Measurements from ENCODE around the gene SRP9. TPM values are rescaled to one million over a fixed set of nuclear protein-coding genes. Genes with fewer than 3 reads are reported as not detected.
"Not testable (repeated sequence)": the region's sequence is repeated elsewhere in the genome, so short reads cannot be mapped to it uniquely, and the experiment has no call there.

The SRP9 gene
- polyA plus RNA-seq, 1 donor = 168 TPM

GRCh38 chr1:225774281-225775147, 3.1 kb upstream of the SRP9 start:
- DNase-seq (ENCODE audit: low read depth) = no peak

DNA sequence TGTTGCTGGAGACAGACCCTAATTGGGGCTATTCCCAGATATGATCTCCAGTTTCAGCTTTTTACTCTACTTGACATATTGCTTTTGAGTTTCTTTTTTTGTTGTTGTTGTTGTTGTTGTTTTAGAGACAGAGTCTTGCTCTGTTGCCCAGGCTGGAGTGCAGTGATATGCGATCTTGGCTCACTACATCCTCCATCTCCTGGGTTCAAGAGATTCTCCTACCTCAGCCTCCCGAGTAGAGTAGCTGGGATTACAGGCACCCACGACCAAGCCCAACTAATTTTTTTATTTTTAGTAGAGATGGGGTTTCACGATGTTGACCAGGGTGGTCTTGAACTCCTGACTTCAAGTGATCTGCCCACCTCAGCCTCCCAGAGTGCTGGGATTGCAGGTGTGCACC, 1.3 kb upstream of the SRP9 start:
- no peak for DNase-seq (ENCODE audit: low read depth)

DNA sequence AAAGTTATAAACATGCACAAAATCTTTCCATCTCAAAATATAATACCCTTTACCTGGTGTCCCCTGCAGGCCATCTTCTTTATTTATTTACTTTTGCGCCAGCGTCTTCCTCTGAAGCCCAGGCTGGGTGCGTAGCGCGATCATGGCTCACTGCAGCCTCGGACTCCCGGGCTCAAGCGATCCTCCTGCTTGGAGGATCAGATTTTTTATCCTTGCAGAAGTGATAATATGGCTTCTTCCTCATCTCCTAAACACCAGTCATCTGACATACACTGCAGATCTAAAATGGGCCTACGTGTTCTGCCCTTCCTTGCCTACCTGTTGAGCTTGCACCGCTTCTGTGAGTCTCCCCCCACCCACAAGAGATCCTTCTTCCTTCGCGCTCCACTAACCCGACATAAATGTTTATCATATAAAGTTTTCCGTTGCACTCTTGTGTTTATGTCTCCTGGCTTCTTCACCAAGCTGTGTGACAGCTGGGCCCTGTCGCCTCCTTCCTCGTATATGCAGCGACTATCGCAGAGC, 506 bp upstream of the SRP9 start:
- DNase-seq (ENCODE audit: low read depth) = no peak

DNA sequence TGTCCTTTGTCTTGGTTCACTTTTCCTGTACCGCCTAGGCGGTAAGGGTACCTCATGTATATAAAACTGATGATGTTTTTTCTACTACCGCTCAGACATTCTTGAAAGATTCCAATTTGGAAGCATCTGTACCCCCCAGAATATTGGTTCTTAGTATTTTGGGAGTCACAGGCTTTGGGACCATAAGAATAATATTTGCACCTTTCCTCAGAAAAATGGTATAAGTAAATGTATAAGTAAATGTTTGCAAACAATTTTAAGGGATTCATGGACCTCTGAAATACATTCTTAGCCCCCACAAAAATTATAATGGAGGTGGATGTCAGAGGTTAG, 677 bp downstream of the SRP9 start:
- no peak for DNase-seq (ENCODE audit: low read depth)

DNA sequence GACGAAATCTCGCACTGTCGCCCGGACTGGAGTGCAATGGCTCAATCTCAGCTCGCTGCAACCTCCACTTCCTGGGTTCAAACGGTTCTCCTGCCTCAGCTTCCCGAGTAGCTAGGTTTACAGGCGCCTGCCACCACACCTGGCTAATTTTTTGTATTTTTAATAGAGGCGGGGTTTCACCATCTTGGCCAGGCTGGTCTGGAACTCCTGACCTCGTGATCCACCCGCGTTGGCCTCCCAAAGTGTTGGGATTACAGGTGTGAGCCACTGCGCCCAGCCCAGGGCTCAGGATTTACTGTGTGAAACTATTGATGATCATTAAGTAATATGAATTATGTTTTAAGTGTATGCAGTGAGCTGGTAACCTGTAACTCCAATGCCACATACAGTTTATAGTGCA, 1.5 kb downstream of the SRP9 start:
- DNase-seq (ENCODE audit: low read depth) = not testable (repeated sequence)

DNA sequence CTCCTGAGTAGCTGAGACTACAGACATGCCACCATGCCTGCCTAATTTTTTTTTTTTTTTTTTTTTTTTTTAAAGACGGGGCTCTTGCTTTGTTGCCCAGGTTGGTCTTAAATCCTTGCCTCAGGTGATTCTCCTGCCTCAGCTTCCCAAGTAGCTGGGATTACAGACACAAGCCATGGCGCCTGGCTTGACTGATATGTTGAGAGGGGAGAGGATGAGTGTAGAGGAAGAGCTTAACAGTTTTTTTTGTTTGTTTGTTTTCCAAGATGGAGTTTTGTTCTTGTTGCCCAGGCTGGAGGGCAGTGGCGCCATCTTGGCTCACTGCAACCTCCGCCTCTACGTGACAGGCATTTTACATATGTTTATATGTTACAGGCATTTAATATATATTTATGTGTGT, 2.5 kb downstream of the SRP9 start:
- DNase-seq (ENCODE audit: low read depth) = no peak

- DNase-seq (ENCODE audit: low read depth) = no peak
Measured at GRCh38 chr1:225780630-225781029, 3.0 kb downstream of the SRP9 start.

DNA sequence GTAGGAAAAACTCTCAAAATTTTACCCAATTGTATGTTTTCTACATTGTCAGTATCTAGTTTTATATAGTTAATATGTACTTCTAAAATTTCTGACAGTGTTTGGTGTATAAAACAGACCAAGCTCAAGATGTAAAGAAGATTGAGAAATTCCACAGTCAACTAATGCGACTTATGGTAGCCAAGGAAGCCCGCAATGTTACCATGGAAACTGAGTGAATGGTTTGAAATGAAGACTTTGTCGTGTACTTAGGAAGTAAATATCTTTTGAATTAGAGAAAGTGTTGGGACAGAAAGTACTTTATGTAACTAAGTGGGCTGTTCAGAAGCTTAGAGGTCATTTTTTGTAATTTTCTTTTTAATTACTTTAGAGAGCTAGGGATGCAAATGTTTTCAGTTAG, 11.5 kb downstream of the SRP9 start:
- DNase-seq (ENCODE audit: low read depth) = not testable (repeated sequence)

DNA sequence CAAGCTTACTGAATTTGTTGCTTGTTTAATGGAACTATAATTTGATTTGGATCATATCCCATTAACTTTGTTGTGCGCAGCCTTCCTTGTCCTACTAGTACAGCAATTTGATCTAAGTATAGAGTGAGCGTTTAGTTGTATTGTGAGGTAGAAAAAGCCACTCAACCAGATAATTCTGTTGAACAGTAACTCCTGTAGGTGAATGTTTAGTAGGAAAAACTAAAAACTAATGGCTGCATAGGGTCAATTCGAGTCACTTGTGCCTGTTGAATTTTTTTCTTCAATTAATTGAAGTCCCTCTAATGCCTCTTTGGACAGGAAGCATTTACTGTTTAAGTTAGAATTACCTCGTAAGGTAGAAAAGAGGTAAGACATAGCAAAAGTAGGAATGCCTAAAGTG, 17.3 kb downstream of the SRP9 start:
- DNase-seq (ENCODE audit: low read depth) = no peak

- not testable (repeated sequence) for DNase-seq (ENCODE audit: low read depth)
Measured at GRCh38 chr1:225796097-225796496, 18.5 kb downstream of the SRP9 start.

GRCh38 chr1:225801146-225801545, 23.5 kb downstream of the SRP9 start:
- DNase-seq (ENCODE audit: low read depth) = not testable (repeated sequence)

GRCh38 chr1:225806249-225806648, 28.6 kb downstream of the SRP9 start:
- no peak for DNase-seq (ENCODE audit: low read depth)

DNA sequence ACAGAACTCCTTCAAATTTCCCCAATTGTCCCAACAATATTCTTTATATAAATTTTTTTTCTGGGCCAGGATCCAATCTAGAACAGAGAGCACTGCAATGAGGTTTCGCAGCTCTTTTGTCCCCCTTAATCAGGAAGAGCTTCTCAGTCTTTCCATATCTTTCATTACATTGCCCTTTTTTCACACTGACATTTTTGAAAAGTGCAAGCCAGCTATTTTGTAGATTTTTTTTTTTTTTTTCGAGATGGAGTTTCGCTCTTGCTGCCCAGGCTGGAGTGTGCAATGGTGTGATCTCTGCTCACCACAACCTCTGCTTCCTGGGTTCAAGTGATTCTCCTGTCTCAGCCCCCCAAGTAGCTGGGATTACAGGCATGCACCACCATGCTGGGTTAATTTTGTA, 29.1 kb downstream of the SRP9 start:
- not testable (repeated sequence) for DNase-seq (ENCODE audit: low read depth)

DNA sequence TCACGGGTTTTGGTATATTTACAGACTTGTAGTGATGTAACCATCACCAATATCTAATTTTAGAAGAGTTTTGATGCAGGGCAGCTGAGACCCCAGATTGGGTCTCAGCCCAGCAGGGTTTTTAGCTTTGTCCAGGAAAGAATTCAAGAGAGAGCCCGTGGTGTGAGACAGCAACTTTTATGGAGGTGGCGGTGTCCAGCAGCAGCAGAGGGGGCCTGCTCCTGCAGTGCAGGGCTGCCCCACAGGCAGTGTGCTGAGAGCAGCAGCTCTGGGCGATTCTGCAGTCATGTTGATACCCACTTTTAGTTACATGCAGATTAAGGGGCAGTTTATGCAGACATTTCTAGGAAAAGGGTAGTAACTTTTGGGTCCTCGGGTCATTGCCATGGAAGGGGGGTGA, 30.5 kb downstream of the SRP9 start:
- no peak for DNase-seq (ENCODE audit: low read depth)

- peak; percentile 65 for DNase-seq (ENCODE audit: low read depth)
Measured at GRCh38 chr1:225809842-225810578, 32.4 kb downstream of the SRP9 start, which contains the start of gene EPHX1. EPHX1 (plus strand) TSS chr1:225810124; CDS start chr1:225828730, 18,606 bp downstream.

- not testable (repeated sequence) for DNase-seq (ENCODE audit: low read depth)
Measured at GRCh38 chr1:225810579-225811538, 33.2 kb downstream of the SRP9 start.

- no peak for DNase-seq (ENCODE audit: low read depth)
Measured at GRCh38 chr1:225811622-225812487, 34.2 kb downstream of the SRP9 start.

DNA sequence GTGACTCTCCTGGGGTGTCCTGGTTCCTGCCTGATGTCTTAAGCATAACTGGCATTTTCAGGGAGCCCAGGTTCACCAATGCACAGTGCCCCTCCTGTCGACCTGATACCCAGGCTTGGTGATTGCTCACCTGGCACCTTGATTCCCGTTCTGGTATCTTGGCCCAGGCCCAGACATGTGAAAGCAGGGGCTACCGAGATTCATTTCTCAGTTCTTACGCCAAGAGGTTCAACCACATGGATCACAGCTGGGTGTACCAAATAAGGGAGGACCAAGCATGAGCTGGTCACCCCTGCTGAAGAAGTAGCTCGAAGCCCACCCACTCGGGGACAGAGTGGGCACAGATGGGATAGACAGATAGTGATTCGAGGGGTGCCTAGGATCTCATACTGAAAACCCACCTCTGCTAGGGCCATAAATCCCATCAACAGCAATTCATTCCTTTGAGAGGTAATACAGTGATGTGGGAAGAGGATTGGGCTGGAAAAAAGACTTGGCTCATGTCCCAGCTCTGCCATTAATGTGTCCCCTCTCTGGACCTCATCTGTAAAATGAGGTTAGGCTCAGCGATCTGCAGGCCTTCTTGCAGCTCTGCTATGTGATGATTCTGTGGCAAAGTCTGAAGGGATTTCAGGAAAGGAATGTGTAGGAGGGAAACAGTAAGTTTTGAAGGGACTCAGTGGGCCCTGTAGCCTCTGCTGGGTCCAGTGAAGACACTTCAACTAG, 35.0 kb downstream of the SRP9 start:
- no peak for DNase-seq (ENCODE audit: low read depth)

GRCh38 chr1:225813214-225813964, 35.8 kb downstream of the SRP9 start:
- no peak for DNase-seq (ENCODE audit: low read depth)
